NCI-H1105 treated with DMSO at 0.1 percent for 48 hours (cell line): ENCODE results near the gene MAEA.
A peak's percentile ranks its signal among the peaks of the same experiment; 100 is the strongest.
"Not testable (repeated sequence)": the region's sequence is repeated elsewhere in the genome, so short reads cannot be mapped to it uniquely, and the experiment has no call there.

ENCODE experiments used
- DNase-seq: peaks from one replicate; lab custom pipeline; 2025; lab: John Stamatoyannopoulos, UW

MAEA gene

GRCh38 chr4:1335193-1335883 is 45.6 kb downstream of the MAEA start:
- not testable (repeated sequence) for DNase-seq

- no peak for DNase-seq
Observed at GRCh38 chr4:1336088-1336491, 46.4 kb downstream of the MAEA start.

DNA sequence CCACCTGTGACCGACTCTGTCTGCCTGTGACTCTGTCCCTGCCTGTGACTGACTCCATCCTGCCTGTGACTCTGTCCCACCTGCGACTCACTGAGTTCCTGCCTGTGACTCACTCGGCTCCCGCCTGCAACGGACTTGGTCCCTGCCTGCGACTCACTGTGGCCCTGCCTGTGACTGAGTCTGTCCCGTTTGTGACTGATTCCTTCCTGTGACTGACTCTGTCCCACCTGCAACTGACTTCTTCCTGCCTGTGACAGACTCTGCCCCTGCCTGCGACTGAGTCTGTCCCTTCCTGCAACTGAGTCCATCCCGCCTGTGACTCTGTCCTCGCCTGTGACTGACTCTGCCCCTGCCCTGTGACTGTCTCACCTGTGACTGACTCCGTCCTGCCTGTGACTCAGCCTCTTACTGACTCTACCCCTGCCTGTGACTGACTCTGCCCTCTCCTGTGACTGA is 47.7 kb downstream of the MAEA start:
- DNase-seq, result no peak

GRCh38 chr4:1337951-1338751 is 48.5 kb downstream of the MAEA start:
- no peak for DNase-seq

GRCh38 chr4:1338752-1339414 is 49.2 kb downstream of the MAEA start:
- no peak for DNase-seq

- no peak for DNase-seq
Observed at GRCh38 chr4:1339489-1339888, 49.8 kb downstream of the MAEA start.

DNA sequence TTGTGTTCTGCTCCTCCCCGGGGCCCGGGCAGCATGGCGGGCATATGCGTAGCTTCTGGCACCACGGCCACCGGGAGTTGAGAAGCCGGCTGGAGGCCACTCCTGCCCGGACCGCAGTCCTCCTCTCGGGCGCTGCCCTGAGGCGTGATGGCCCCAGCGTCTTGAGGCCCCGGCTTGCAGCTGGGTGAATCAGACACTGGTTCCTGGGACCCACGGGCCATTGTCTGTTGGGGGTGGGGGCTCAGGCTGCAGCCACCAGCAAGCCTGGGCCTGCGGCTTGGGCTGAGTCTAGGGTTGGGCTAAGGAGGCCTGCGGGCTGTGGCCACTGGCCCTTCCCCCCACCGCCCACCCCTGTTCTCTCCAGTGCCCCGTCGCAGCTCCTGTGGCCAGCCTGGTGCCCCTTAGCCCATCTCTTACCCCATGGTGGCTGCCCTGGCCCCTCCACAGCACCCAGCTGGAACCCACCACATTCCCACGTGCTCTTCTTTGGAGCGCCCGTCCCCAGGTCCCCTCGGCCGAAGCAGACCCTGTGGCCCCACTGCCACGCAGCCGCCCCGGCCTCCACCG is 50.6 kb downstream of the MAEA start:
- DNase-seq, result no peak

DNA sequence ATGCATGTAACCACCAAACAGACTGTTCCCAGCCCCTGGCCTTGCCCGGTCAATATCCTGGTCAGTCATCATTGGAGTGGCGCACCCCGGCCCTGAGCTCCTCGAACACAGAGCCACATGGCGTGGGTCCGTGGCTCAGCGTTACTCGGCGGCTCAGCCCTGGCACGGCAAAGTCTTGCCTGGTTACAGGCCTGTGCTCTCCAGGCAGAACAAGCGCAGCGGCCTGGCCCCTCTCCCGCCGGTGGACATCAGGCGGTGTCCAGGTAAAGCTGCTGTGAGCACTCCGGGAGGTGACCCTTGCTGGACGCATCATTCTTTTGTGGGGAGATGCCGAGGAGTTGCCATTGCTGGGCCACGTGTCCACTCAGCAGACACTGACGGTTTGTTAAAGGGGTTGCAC is 51.2 kb downstream of the MAEA start:
- no peak for DNase-seq

GRCh38 chr4:1342003-1342402 is 52.3 kb downstream of the MAEA start:
- no peak for DNase-seq

GRCh38 chr4:1344696-1345095 is 55.0 kb downstream of the MAEA start:
- no peak for DNase-seq

DNA sequence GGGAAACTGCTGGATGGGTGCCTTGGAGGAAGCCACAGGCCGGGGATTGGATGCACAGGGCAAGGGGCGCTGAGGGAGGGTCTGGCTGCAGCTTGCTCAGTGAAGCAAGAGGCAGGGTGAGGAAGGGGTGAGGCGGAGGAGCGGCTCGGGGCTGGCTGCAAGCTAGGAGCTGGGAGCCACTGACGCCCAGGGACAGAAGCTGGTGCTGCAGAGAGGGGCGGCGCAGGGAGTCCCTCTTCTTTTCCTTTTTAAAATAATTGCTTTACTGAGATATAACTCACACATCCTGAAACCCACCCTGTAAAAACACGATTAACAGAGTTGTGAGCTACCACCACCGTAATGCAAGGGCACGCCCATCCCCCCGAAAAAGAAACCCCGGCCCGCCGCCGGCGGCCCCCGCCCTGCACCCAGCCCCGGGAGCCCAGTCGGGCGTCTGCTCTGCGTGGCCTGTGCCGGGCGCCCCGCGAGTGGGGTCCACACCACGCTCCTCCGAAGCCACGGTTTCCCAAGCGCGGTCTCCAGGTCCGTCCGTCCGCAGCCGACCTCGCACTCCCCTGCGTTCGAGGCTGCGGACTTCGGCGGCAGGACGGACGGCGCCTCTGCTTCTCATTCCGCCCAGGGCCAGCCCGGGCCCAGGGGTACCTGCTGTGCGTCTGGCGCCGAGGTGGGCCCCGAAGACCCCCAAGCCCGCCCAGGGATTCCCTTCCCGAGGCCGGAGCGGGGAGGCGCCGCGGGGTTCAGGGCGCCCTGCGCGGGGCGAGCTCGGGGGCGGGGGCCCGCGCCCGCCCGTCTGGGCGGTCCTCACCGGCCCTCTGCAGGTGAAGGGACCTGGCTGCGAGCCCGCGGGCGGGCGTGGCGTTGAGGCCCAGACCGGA is 56.5 kb downstream of the MAEA start:
- peak; percentile 7 for DNase-seq

DNA sequence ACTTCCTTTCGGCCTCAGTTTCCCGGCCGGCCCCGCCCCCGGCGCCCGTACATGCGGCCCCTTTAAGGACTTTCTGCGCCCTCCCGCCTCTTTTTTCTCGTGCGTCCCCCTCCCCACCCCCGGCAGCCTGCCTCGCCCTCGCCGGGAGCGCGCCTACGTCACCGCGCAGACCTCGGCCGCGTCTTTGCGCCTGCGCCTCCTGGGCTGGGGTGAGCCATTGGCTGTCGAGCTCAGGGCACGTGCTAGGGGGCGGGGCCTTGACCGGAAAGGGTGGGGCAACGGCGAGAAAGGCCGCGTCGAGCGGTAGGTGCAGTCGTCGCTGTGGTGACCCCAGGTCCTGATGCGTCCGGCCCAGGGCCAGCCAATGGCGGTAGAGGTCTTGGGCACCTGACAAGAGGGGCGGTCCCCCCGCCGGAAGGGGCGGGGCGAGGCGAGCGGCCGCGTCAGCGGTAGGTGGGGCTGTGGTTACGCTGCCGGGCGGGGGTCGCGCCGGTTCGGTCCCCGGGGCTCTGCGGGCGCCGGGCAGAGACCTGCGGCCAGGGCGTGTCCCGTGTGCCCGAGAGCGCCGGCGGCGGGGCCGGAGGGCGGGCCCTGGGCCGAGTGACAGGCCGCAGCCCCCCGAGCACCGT is 57.2 kb downstream of the MAEA start, which contains the start of gene UVSSA:
TSS of gene UVSSA (plus strand) at position 428 of the 629 bp plus-strand sequence. CDS start 884 bp downstream, outside the sequence.
- peak; percentile 93 for DNase-seq

GRCh38 chr4:1347410-1347864 is 57.7 kb downstream of the MAEA start:
- no peak for DNase-seq

DNA sequence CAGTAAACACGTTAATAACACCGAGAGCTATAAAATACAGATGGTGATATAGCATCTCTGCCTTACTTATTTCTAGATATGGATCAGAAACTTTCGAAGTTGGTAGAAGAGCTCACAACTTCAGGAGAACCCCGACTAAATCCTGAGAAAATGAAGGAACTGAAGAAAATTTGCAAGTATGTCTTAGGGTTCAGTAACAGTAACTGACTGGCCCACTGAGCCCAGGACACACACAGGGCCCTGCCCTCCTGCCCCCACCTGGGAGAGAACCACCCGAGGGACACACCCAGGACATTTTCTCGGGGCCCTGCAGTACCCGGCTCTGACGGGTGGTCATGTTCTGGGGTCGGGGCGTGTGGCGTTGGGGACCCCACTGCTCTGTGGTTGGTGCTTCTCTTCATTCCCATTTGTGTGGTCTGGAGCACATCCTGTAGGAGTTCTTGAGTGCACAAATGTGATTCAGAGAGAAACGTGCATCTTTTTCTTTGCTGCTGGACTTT is 58.4 kb downstream of the MAEA start:
- DNase-seq, result no peak

DNA sequence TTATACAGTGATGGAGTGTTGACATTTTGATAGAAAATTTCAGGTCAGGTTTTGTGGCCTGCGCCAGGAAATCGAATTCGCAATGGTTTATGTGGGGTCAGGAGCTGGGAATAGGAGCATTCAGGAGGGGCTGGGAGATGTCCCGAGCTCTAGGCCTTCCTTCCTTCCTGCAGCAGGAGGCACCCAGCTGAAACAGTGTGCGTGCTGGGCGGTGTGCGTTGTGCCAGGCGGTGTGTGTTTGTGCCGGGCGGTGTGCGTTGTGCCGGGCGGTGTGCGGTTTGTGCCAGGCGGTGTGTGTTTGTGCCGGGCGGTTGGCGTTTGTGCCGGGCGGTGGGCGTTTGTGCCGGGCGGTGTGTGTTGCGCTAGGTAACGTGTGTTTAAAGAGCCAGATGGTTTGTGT is 59.1 kb downstream of the MAEA start:
- no peak for DNase-seq

GRCh38 chr4:1349359-1350168 is 59.9 kb downstream of the MAEA start:
- DNase-seq, result no peak

DNA sequence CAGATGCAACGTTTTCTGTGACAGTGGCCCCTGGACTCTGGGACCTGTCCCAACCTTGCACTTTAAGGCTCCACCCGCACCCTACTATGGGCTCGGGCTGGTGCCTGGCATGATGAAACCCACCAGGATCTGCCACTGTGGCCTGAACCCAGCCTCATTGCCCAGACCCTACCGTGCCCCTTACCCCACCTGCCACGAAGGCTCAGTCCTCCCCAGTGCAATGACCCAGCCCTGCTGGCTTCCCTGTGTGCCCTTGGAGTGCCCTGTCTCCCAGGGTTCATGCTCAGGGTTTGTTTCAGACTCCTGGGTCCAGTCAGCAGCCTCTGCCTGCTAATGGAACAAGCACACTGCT is 60.5 kb downstream of the MAEA start:
- DNase-seq, result no peak

DNA sequence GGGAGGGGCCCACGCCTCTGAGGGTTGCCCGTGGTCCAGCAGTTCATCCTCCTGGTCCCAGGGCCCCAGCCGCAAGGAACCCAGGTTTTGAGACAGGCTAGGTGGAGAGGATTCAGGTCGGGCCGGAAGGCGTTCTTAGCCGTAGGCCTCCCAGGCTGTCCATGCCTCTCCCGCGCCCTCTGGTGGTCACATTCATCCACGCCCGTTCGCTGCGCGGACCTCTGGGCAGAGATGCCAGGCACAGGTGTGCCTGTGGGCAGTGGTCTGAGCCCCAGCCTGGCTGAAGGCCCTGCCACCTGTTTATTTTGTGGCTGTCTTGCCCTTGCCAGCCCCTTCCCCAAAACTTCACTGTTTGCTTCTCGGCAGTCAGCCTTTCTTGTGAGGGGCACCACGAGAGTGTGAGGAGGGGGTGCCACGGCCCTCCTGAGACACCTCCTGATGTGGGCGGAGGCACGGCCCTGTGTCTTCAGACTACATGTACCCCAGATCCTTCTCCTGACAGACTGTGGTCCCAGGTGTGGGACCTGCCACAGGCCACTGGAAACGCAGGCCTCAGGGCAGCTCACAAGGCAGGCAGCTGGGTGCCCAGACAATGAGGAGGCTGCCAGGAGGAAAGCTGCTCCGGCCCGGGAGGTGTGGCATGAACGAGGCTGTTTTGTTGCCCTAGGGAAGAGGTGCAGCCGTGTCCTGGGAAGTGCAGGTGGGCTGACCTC is 62.3 kb downstream of the MAEA start:
- peak; percentile 43 for DNase-seq

- DNase-seq, result no peak
Observed at GRCh38 chr4:1352567-1352900, 62.8 kb downstream of the MAEA start.
